HG03432 (cell line): Measurements from ENCODE around the gene RNASEL.

Source experiments
- ATAC-seq: cut with Tn5 transposase; IDR thresholded peaks from one replicate; pipeline ENCODE4 v1.9.1; 2021; ENCODE audit warnings: mild to moderate bottlenecking, moderate library complexity; ENCODE audit not compliant: unreplicated experiment

RNASEL gene

GRCh38 chr1:182601416-182601786 is 12.3 kb upstream of the RNASEL start:
- no peak for ATAC-seq

- no peak for ATAC-seq
These were observed 11.8 kb upstream of the RNASEL start for GRCh38 chr1:182600745-182601415.

- ATAC-seq: no peak
These were observed 11.1 kb upstream of the RNASEL start for GRCh38 chr1:182600036-182600713.

DNA sequence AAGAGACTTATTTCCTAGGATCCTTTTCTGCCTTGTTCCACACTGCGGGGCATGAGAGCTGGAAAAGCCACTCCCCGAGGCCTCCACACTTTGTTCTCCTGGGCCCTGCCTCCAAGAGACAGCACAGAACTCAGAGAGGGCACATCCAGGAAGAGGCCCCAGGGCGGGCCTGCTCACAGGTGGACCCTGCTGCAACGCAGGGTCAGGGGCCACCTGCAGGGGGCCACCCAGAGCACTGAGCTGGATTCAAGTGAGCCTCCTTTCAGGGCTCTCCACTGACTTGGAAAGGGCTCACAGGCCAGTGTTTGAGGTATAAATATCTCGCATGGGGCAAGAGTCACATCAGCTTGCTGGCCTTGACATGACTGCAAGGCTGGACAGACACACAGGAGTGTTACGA is 10.3 kb upstream of the RNASEL start:
- no peak for ATAC-seq

- no peak for ATAC-seq
These were observed 9.2 kb upstream of the RNASEL start for GRCh38 chr1:182598296-182598695.

DNA sequence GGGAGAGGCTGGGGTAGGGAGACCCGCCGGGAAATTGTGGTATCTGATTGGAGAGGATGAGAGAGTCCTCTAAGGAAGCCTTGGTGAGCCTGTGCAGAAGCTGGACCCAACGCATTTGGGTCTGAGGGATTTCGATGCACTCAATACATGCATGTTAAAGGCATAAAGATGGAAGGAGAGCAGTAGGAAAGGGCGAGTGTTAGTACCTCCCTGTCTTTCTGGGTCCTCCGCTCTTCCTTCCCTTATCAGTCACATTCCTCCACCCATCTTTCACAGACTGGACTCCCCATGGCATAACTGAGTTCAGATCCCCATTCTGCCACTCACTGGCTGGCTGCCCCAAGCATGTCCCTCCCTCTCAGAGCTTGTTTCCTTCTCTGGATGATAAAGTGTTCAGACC is 7.9 kb upstream of the RNASEL start:
- ATAC-seq: no peak

DNA sequence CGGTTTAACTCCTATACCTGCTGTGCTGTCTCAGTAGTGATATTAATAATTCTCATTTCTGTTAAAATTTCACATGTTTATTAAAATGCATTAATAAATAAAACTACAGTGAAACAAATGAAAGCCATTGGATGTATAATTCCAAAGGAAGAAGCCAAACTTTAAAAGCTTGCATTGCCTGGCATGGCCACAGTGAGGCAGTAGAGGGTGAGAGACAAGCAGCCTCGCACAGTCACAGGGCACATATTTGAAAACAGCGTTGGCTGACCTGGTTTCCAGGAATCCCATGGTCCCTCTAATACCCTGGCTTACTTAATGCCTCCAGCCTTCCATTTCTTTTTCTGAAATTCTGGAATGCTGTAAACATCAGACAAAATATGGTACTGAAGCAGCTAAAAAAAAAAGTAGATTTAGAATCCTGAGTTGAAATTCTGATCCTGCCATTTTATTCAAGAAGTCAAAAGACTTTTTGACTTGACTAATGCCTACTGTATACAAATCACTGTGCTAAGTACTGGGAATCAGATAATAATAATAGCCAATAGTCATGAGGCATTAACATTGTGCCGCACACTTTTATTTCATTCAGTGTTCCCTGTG is 6.7 kb upstream of the RNASEL start:
- ATAC-seq: no peak

DNA sequence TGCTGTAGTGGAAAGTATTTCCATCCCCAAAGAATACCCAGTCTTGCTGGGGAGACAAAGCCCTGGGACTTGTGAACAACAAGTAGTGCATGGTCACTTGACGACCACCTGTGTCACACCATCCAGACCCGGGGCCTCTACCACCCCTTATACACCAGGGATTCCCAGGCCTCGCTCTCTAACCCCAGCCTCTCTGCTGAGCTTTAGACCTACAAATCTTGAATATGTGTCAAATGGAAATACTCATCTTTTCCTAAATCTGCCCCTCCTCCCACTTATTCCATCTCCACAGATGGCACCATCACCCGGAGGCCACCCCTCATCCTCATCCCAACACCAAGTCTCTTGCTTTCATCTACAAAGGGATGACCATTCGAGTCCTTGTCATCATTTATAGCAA is 875 bp upstream of the RNASEL start:
- no peak for ATAC-seq

DNA sequence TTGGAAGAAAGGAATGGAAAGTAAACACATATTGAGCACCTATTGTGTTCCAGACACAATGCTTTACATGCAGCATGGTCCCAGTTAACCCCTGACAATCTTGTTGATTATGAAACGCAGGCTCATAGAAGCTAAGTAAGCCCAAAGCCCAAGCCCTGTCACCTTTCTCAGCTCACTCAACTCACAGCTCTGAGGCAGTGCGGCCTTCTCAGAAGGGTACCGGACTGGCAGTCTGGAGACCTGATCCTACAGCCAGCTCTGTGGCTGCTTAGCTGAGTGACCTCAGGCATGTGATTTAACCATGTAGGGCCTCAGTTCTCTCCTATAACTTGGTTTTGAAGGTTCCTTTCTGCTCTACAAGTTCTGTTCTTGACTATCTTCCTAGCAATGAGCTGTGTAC is 464 bp upstream of the RNASEL start:
- no peak for ATAC-seq

DNA sequence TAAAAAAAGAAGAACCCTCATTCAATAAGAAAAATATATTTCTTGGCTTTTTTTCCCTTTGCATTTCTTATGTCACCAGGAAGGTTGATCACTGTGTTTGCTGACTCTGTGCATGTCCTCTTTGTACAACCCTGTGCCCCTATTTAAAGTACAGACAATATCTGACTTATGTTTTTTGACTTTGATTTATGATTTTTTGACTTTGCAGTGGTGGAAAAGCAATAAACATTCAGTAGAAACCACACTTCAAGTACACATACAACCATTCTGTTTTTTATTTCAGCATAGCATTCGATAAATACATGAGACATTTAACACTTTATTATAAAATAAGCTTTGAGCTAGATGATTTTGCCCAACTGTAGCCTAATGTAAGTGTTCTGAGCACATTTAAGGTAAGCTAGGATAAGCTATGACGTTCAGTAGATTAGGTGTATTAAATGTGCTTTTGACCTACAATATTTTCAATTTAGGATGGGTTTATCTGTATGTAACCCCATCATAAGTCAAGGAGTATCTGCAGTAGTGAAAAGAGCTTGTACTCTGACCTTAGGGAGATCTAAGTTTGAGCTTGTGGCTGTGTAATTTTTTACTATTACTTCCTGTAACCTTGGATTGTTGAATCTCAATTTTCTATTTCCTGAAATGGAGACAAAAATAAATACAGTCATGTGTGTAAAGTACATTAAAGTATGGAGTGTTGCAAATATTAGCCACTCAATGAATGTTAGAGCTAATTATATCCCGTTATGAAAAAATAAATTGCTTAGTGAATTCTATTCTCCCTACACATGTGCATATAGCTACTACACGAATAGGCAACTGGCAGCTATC is 1.2 kb downstream of the RNASEL start:
- ATAC-seq: peak; percentile 9

- no peak for ATAC-seq
These were observed 2.0 kb downstream of the RNASEL start for GRCh38 chr1:182587093-182587492.

DNA sequence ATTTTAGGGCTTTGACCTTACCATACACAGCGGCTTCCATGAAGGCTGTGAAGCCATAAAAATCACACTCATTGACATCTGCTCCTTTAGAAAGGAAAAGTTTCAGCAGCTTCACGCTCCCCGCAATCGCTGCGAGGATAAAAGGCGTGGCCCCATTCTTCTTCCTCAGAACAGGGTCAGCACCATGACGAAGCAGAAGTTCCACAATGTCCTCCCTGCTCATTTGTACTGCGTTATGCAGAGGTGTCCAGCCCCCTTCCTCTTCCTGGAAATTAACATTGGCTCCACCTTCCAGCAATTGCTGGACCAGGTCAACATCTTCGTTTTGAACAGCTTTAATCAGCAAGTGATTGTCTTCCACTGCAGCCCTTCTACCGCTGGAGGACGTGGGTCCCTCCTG is 2.7 kb downstream of the RNASEL start:
- ATAC-seq: no peak

- no peak for ATAC-seq
These were observed 4.3 kb downstream of the RNASEL start for GRCh38 chr1:182584746-182585145.

DNA sequence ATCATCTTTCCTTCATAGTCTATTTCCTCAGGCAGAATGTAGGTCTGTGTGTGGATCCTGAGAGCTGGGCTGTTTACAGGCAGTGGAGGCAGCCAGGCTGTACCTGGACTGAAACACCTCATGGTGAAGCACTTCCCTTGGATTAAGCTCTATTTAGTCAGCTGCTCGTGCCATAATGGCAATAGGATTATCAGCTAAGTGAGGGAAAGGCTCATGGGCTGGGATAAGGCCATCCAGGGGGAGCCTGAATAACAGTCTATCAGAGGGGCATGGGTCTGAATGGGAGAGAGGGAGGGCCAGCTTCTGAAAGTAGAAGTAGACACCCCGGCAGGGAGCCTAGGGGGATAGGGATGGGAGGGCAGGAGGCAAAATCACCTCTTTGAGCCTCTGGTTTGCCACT is 8.3 kb downstream of the RNASEL start:
- ATAC-seq: no peak

DNA sequence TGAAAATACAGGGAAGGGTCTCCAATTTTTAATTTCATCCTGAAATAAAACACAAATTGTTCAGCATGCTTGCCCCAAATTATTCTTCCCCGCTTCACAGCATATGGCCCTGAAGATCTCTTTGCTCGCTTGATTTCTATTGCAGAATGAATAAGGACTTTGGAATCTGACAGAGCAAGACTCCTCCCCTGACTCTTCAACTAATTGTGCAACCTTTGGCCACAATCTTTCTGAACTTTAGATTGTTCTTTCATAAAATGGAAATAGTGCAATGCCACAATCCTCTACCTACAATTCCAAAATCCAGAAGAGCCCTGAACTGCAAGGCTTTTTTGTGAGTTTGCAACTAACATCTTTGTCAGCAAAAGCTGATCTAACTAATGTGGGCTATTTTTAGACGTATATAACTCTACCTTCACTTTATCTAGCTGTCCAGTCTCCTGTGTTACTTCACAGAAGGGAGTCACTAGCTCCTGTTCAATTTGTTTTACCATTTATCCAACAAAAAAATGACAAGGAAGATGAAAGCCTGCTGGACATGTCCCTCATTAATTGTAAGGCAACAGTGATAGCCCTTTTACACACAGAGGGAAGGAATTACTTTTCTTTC is 13.4 kb downstream of the RNASEL start:
- ATAC-seq: no peak

DNA sequence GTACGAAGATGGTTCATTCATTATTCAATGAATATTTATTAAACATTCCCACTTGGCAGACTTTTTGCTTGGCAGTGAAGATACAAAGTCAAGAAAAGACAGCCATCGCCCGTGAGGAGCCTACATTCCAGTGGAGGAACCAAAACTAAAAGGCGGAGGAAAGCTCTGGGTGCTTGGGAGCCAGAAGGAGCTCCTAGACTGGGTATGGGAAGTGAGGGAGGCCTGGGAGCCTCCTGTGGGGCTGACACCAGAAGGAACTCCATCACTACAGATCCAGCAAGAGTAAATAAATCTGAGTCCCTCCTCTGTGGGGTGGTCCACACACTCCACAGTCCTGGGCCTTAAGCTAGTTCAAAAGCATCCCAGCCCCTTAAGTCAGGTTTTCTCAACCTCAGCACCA is 14.9 kb downstream of the RNASEL start:
- no peak for ATAC-seq

DNA sequence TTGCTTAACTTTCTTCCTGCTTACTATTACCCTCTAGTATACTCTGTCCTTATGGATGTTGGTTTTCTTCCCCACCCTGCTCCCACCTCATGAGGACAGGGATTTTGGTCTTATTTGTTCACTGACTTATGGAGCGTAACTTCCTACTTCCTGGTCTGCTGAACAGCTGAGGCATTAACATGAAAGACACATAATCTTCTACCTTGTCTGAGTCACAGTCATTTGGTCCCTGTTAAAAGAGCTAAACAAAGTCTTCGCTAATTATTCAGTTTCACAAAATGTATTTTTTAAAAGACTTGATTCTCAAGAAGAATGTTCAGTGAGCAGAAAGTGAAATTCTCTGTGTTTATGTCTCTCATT is 18.5 kb downstream of the RNASEL start:
- ATAC-seq: no peak

DNA sequence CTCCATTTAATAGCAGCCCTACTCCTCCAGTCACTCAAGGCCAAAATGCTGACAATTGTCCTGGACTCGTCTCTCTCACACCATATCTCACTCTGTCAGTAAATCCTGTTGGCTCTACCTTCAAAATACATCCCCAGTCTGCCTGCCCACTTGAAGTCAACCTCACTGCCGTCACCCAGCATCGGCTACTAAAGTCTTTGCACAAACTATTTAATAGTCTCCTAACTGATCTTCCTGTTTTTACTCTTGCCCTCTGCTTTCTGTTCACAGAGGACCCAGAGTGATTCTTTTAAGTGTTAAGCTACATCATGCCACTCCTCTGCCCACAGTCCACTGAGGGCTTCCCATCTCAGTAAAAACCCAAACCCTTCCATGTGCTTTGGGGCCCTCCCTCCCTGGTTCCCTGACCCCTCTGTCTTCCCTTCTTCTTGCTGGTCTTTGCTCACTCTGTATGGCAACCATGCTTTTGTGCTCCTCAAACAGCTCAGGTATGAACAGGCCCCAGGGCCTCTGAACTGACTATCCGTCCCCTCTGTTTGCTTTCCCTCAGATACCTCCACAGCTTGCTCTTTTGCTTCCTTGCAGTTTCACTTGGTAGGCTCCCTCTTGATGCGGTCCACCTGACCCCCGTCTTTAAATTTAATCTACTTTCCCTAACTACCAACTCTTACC is 19.0 kb downstream of the RNASEL start:
- ATAC-seq: no peak

DNA sequence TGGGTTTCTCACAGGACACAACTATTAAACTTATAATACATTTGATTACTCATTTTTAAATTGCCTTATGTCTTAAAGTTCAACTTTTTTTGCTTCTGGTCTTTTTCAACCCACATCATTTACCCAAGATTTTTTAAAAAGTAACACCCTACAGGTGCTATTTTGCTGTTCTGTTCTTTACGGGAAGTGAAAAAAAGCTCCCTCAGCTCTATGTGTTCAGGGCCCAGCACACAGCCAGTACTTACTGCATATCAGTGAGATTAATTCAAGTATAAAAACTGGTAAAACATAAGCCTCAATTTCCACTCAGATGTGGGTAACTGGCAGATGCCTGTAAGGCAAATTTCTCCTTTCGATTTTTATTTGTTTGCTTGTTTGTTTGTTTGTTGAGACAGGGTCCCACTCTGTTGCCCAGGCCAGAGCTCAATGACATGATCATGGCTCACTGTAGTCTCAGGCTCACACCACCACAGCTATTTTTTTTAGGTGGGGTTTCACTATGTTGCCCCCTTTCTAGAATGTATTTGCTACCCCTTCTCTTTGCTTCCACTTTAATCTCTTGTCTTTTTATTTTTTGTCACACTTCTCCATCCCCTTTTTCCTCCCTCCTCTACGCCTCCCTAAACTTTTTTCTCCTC is 20.3 kb downstream of the RNASEL start:
- ATAC-seq: peak; percentile 48

GRCh38 chr1:182567629-182568028 is 21.4 kb downstream of the RNASEL start:
- no peak for ATAC-seq
